ENCODE results near the gene CRACR2A.

The CRACR2A gene

GRCh38 chr12:3598896-3599860, 153.7 kb downstream of the CRACR2A start:
- in situ Hi-C loops (cut with HindIII; ENCODE audit: low sequenced_read_pairs), result no loop called here
- no peak for DNase-seq (ENCODE audit: low read depth, low spot score)
- H3K4me3 ChIP-seq (ENCODE audit: low read depth, low read length), result no peak overlapping the region
- no peak for TF ChIP-seq CTCF (IDR thresholded peaks at IDR 0.05; ENCODE audit: low read depth, low read length)

DNA sequence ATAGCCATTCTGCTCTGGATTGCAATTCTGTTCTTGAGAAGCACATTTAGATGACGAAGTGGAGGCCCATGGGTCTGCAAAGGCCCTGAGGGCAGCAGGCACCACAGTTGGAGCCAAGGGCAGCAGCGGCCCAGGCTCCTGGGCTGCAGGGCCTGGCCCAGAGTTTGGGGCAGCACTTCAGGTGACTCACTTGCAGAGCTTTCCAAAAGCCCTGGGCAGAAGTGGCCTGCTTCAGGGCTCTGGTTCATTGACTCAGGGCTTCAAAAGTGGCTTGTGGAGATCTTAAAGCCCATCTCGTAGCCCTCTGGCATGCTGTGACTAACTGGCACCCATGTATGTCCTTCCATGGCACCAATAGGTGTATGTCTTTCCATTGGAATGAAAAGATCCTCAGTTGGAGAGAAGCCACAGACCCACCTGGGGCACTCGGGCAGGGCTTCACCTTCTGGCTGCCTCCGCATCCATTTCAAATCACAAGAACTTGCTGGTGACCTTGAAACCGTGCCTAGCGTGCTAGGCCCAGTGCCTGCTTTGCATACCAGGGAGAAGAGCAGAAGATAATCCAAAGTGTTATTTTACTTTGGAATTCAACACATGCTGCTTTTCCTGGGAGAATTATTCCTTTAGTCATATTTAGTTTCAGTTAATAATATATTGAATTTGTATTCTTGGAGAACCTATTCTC, 155.2 kb downstream of the CRACR2A start:
- in situ Hi-C loops (cut with HindIII; ENCODE audit: low sequenced_read_pairs), result no loop called here
- TF ChIP-seq CTCF (IDR thresholded peaks at IDR 0.05; ENCODE audit: low read depth, low read length), result no peak

DNA sequence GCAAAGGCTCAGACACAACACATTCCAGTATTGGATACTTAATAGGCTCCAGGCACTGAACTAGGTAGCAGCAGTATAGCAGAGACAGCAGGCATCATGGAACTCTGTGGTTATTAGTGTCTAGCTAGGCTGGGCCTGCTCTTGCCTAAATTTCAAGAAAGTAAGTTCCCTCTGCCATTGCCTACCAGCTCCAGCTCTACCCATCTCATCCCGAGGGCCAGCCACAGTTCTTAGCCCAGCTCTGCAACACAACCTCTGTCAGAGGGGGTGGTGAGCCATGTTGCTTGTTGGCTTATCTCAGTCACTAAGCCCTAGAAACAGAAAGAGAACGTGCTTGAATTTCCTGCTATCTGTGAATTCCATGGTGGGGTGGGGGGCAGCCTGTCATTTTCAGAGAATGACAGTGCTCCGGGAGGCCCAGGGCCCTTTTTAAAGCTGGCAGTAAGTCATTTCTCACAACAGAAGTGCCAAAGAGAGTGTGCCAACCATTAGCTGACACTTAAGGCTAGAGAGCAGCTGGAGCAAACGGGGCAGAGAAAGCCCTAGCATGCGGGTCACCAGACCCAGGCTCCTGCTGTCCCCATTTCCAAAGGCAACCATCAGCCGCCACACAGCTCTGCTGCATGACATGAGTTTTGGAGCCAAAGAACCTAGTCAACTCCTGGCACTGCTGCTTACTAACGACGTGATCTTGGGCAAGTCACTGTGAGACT, 156.1 kb downstream of the CRACR2A start:
- DNase-seq (ENCODE audit: low read depth, low spot score), result no peak
- H3K4me3 ChIP-seq (ENCODE audit: low read depth, low read length), result no peak overlapping the region
- no peak for TF ChIP-seq CTCF (IDR thresholded peaks at IDR 0.05; ENCODE audit: low read depth, low read length)
- in situ Hi-C loops (cut with HindIII; ENCODE audit: low sequenced_read_pairs), result no loop called here

More for the DNA sequence above, 155.2 kb downstream of the CRACR2A start:
- no peak overlapping the region for H3K4me3 ChIP-seq (ENCODE audit: low read depth, low read length)
- no peak for DNase-seq (ENCODE audit: low read depth, low spot score)

GRCh38 chr12:3595721-3596120, 157.2 kb downstream of the CRACR2A start:
- no peak overlapping the region for H3K4me3 ChIP-seq (ENCODE audit: low read depth, low read length)
- in situ Hi-C loops (cut with HindIII; ENCODE audit: low sequenced_read_pairs), result no loop called here
- no peak for DNase-seq (ENCODE audit: low read depth, low spot score)
- TF ChIP-seq CTCF (IDR thresholded peaks at IDR 0.05; ENCODE audit: low read depth, low read length), result no peak

DNA sequence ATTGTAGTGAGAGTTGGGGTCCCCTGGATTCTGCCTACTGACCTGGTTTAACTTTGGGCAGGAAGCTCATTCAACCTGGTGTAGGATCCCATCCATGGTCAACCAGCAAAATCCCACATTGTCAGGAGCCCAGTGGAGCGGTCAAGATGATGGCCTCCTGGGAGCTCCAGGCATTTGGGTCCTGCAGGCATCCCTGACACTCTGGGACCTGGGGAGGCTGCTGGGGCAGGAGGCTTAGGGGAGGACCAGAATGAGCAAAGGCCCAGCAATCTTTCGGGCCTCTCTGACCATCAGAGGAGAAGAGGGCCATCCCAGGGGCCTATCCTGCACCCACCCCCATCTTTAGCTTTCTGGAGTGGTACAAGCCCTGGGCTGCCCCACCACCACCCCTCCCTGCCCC, 157.9 kb downstream of the CRACR2A start:
- DNase-seq (ENCODE audit: low read depth, low spot score), result no peak
- in situ Hi-C loops (cut with HindIII; ENCODE audit: low sequenced_read_pairs), result no loop called here
- no peak overlapping the region for H3K4me3 ChIP-seq (ENCODE audit: low read depth, low read length)
- TF ChIP-seq CTCF (IDR thresholded peaks at IDR 0.05; ENCODE audit: low read depth, low read length), result no peak

DNA sequence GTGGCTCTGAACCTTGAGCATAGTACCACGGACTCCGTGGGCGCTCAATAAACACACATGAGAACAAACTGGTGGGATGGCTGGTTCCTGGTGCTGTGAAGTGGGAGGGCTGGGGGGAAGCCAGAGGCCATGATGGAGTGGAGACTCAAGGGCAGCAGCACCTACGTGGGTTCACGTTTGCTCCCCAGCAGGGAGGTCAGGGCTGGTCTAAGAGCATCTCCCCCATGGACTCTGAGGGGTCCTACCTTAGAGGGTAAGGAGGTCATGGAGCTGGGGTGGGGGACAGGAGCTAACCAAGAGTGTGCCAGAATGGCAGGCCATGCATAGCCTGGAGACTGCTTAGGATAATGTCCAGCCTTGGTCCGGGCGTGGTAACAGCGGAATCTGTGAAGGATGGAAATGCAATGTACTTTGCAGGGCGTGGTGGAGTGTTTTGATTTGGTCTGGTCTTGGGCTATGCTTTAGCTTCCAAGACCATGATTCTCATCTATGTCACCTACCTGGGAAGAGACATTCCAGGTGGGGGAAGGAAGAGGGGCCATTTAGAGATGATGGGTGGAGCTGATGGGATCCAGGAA, 158.9 kb downstream of the CRACR2A start:
- H3K4me3 ChIP-seq (ENCODE audit: low read depth, low read length), result no peak overlapping the region
- no peak for DNase-seq (ENCODE audit: low read depth, low spot score)
- in situ Hi-C loops (cut with HindIII; ENCODE audit: low sequenced_read_pairs), result no loop called here
- no peak for TF ChIP-seq CTCF (IDR thresholded peaks at IDR 0.05; ENCODE audit: low read depth, low read length)

All from astrocyte of the spinal cord (primary cell).